GM20000 (cell line): ENCODE measurements around the gene HARS1.
A peak's percentile ranks its signal among the peaks of the same experiment; 100 is the strongest.

Experiments used
- DNase-seq: peaks from one replicate; pipeline ENCODE4 v3.0.0; 2012; ENCODE audit warnings: low spot score
- CTCF ChIP-seq: IDR thresholded peaks from 2 replicates; pipeline ENCODE4 v1.5.1; 2012; ENCODE audit warnings: mild to moderate bottlenecking, control low read depth; ENCODE audit errors: extremely low read depth, missing control alignments

The HARS1 gene

GRCh38 chr5:140696891-140697492, 5.8 kb upstream of the HARS1 start:
- DNase-seq, result no peak
- no peak for TF ChIP-seq CTCF

DNA sequence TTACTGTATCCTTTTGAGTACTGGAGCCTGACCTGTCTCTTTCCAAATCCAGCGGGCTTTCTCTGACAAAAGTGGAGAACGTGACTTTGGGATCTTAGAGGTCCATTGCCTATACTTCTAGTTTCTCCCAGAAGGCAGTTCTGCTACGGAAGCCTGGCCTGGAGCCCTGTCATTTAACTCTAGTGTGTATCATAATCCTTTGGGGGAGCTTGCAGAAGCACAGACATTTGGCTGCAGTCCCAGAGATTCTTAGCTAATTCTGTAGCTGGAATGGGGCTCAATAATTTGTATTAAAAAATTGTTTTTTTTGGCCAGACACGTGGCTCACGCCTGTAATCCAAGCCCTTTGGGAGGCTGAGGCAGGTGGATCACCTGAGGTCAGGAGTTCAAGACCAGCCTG, 3.1 kb upstream of the HARS1 start:
- no peak for TF ChIP-seq CTCF
- DNase-seq, result no peak

DNA sequence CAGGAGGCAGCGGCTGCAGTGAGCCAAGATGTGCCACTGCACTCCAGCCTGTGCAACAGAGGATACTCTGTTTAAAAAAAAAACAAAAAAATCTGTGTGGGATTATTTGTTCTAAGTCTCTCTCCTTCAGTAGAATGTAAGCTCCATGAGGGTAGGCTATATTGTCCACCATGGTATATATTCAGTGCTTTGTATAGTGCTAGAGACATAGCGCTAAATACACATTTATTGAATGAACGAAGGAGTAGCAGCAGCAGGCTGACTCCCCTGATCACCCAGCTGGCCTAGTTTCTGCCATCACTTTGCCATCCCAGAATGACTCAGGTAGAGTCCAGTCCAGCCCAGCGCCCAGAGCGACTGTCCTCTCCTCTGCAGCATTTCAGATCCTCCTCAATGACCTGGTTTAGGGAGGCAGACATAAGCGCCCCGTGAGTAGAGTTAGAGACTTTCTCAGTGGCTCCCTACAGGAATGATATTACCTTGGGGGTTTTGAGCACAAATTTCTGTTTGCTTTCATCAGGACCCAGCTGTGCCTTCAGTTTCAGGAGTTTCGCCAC, 716 bp downstream of the HARS1 start:
- TF ChIP-seq CTCF, result no peak
- DNase-seq, result no peak

GRCh38 chr5:140678993-140679392, 12.2 kb downstream of the HARS1 start:
- TF ChIP-seq CTCF, result no peak
- DNase-seq, result no peak

DNA sequence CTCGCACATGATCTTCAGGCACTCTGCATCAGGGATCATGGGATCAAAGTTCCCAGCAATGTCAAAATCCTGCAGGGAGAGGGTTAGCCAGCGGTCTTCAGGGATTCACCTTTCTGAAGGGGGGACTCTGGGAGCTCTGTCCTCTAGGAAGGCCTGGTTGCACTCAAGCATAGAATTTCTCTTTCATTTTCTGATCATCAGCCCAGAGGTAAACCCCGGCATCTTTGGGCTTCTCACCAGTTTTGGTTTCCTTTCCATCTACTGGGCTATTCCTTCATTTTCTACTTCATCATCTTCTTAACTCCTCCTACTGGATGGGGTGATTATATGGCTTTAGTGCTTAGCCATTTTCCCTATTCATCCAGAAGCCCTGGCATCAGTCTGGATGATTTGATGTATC, 13.2 kb downstream of the HARS1 start:
- DNase-seq, result peak; percentile 46
- no peak for TF ChIP-seq CTCF

GRCh38 chr5:140674629-140675028, 16.5 kb downstream of the HARS1 start:
- no peak for TF ChIP-seq CTCF
- no peak for DNase-seq

- DNase-seq, result no peak
- no peak for TF ChIP-seq CTCF
Measured at GRCh38 chr5:140674211-140674610, 17.0 kb downstream of the HARS1 start.
